GM21786 (cell line): ENCODE results near the gene RASSF6.
A peak's percentile ranks its signal among the peaks of the same experiment; 100 is the strongest.
"Not testable (repeated sequence)": the region's sequence is repeated elsewhere in the genome, so short reads cannot be mapped to it uniquely, and the experiment has no call there.

Experiments used
- ATAC-seq: cut with Tn5 transposase; IDR thresholded peaks from one replicate; pipeline ENCODE4 v1.9.1; 2021; ENCODE audit not compliant: unreplicated experiment

The RASSF6 gene

GRCh38 chr4:73585345-73585744 lies 34.9 kb downstream of the RASSF6 start:
- ATAC-seq: no peak

GRCh38 chr4:73583666-73584065 lies 36.6 kb downstream of the RASSF6 start:
- ATAC-seq: no peak

DNA sequence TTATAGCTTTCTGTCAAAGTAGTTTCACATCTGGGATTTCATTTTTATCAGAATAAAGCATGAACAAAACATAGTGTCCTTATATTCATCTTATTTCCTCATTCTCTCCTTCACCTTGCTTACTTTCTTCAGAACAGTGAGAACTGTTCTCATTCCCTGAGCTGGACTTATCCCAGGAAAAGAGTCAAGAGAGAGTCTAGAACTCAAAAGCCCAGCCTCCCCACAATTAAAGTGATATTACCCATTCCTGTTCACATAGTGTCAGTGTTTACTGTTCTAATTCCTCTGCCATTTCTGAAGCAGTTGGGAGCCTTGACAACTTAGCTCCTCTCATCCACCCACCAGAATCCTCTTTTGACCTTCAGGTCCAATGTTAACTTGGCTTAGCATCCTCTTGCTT lies 42.9 kb downstream of the RASSF6 start:
- ATAC-seq: no peak

DNA sequence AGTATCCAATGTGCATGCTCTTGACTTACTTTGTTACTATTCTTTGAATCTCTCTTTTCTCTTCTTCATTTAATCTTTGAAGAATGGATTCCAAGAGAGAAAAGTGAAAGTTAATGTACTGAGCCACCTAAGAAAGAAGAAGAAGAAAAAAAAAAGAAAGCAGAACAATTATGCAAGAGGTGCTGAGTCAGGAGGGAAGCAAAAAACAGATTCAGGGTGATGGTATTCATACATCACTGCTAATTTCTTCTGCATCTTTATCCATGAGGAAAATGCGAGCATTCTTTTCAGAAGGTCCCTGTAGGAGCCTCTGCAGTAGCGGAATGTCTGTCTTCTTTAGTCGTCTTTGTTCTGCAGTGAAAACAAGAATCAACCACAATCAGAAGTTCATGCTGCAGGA lies 43.9 kb downstream of the RASSF6 start:
- no peak for ATAC-seq

- ATAC-seq: no peak
These were observed 44.6 kb downstream of the RASSF6 start for GRCh38 chr4:73575660-73576059.

GRCh38 chr4:73573794-73574528 lies 46.3 kb downstream of the RASSF6 start:
- ATAC-seq: peak; percentile 68

- not testable (repeated sequence) for ATAC-seq
These were observed 69.4 kb downstream of the RASSF6 start for GRCh38 chr4:73550865-73551264.

GRCh38 chr4:73544620-73545019 lies 75.6 kb downstream of the RASSF6 start:
- no peak for ATAC-seq

- ATAC-seq: no peak
These were observed 79.0 kb downstream of the RASSF6 start for GRCh38 chr4:73541251-73541650.

GRCh38 chr4:73540826-73541225 lies 79.4 kb downstream of the RASSF6 start:
- ATAC-seq: no peak

GRCh38 chr4:73539386-73539785 lies 80.8 kb downstream of the RASSF6 start:
- ATAC-seq: no peak

DNA sequence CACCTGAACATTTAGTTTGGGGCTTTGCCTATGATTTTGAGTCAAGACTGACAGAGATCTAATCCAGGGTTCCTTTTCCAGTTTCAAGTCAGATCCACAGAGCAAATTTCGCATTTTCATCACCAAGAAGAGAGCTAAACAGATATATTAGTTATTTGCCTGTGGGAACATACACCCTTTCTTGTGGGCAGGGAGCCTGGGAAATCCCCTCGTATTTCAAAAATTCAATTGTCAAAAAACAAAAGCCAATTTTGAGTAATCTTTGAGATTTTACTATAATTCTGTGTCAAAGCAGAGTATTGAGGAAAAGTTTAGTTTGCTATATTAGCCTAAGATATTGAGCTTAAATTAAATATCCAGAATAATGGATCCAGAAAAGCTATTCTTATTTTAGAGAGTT lies 82.1 kb downstream of the RASSF6 start:
- ATAC-seq: no peak

GRCh38 chr4:73533515-73534422 lies 86.5 kb downstream of the RASSF6 start:
- no peak for ATAC-seq

DNA sequence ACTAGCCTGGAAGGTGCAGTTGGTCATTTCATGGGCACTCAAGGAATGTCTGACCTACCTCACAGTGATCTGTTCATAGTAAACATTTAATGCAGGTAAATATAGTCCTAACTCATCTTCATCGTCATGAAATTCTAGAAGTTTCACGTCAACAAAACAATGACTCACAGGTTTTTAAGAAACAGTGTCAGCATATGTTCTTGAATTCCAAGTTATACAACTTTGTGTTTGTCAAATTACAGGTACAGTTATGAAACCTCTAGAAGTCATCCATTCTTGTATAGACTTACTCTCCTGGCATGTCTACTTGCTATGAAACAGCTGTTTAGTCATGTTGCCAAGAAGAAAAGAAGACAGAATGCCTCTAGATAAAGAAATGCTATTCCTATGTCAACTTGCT lies 92.1 kb downstream of the RASSF6 start:
- ATAC-seq: no peak

- ATAC-seq: peak; percentile 62
These were observed 93.0 kb downstream of the RASSF6 start for GRCh38 chr4:73527196-73527595.

DNA sequence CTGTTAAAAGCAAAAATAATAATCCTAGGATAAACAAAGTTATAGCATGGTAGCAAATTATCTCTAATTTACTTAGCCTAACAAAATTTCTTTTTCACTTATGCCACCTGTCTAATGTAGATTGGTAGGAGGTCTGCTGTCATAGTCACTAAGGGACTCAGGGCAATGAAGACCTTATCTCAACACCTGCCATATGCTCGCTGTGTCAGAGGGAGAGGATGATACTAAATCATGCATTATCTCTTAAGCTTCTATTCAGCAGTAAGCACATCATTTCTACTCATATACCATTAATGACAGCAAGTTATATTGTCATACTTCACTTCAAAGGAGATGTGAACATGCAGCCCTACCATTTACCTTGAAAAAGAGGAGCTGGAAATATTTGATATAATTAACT lies 94.6 kb downstream of the RASSF6 start:
- ATAC-seq: no peak

GRCh38 chr4:73523126-73523525 lies 97.1 kb downstream of the RASSF6 start:
- ATAC-seq: no peak
